ENCODE measurements around the gene NDUFV3. TPM values are rescaled to one million over a fixed set of nuclear protein-coding genes. Genes with fewer than 3 reads are reported as not detected.
"Not testable (repeated sequence)": the region's sequence is repeated elsewhere in the genome, so short reads cannot be mapped to it uniquely, and the experiment has no call there.

The NDUFV3 gene
- total RNA-seq, 1 donor from 2014 or later: 25.3 TPM

GRCh38 chr21:42931560-42932235 lies 38.6 kb downstream of the NDUFV3 start:
- no peak for DNase-seq (ENCODE audit: low spot score in 2 of 2)
- FAIRE-seq: no peak

- DNase-seq (ENCODE audit: low spot score in 2 of 2); FAIRE-seq: not testable (repeated sequence)
These were observed 39.4 kb downstream of the NDUFV3 start for GRCh38 chr21:42932378-42933136.

DNA sequence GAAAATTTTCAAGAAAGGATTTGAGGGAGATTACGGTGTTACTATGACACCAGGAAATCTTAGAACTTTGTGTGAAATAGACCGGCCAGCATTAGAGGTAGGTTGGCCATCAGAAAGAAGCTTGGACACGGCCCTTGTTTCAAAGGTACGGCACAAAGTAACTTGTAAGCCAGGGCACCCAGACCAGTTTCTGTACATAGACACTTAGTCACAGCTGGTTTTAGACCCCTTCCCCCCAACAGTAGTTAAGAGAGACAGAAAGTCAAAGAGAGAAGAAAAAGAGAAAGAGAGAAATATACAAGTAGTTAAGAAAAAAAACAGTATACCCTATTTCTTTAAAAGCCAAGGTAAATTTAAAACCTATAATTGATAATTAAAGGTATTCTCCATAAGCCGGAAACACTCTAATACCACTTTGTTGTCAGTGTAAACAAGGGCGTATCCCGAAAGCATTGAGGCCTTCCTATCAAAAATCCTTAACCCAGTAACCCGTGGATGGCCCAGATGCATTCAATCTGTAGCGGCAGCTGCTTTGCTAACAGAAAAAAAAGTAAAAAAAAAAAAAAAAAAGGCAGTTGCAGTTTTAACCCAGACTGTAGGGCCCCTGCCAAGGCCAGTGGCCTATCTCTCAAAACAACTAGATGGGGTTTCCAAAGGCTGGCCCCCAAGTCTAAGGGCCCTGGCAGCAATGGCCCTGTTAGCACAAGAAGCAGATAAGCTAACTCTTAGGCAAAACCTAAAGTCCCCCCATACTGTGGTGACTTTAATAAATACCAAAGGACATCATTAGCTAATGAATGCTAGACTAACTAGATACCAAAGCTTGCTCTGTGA lies 40.2 kb downstream of the NDUFV3 start:
- FAIRE-seq; DNase-seq (ENCODE audit: low spot score in 2 of 2): not testable (repeated sequence)

DNA sequence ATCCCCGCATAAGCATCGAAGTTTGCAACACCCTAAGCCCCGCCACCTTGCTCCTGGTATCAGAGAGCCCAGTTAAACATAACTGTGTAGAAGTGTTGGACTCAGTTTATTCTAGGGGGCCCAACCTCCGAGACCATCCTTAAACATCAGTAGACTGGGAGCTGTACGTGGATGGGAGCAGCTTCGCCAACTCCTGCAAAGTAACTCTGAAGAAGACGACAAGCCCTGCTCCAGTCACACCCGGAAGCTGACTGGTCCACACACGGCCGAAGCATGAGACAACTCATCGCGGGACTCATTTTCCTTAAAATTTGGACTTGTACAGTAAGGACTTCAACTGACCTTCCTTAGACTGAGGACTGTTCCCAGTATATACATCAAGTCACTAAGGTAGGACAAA lies 40.9 kb downstream of the NDUFV3 start:
- FAIRE-seq: not testable (repeated sequence)

DNA sequence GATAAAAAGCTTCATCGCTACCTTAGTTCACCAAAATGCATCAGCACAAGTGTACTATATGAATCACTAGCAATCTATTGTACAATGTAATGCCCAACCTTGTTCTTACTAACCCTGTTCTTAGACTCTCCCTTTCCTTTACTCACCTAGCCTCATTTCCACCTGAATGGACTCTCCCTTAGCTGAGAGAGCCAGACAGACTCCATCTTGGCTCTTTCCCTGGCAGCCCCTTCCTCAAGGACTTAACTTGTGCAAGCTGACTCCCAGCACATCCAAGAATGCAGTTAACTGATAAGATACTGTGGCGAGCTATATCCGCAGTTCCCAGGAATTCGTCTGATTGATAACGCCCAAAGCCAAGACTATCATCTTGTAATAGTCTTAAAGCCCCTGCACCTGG lies 43.3 kb downstream of the NDUFV3 start:
- DNase-seq (ENCODE audit: low spot score in 2 of 2); FAIRE-seq: not testable (repeated sequence)

More for the DNA sequence above, 40.9 kb downstream of the NDUFV3 start:
- DNase-seq (ENCODE audit: low spot score in 2 of 2): not testable (repeated sequence)

- FAIRE-seq; DNase-seq (ENCODE audit: low spot score in 2 of 2): not testable (repeated sequence)
These were observed 44.2 kb downstream of the NDUFV3 start for GRCh38 chr21:42937034-42937940.

GRCh38 chr21:42937960-42938605 lies 45.0 kb downstream of the NDUFV3 start:
- DNase-seq (ENCODE audit: low spot score in 2 of 2) (no peak), FAIRE-seq (no peak)

- not testable (repeated sequence) for FAIRE-seq; DNase-seq (ENCODE audit: low spot score in 2 of 2)
These were observed 45.5 kb downstream of the NDUFV3 start for GRCh38 chr21:42938606-42938995.

DNA sequence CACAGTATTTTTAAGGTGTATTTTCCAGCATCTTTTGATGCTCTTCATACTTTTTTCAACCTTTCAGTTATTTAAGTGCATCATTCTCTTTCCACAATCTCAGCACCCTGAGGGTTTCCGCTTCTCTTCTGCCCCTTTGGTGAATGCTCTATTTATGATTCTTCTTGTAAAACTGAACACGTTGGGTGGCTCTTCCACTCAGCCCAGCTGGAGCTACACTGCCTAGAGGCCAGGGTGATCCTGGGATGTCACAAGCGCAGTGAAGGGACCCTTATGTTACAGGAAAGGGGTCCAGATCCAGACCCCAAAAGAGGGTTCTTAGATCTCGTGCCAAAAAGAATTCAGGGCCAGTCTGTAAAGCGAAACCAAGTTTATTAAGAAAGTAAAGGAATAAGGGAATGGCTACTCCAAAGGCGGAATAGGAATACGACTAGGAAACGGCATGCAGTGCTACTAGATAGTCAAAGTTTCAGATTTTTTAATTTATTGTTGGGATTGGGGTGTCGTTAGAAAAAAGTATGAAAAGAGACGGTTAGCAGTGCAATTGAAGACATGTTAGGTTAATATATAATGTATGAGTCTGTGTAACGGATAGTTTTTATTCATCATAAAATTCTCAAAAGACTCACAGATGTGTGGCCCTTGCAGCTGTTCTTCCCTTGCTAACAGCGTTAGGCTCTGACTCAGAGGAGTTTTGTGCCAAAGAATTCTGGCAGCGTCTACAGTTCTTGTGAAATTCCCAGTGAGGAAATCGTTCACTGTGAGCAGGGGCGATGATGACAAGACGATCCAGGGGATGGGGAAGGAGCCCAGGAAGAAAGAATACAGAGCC lies 46.7 kb downstream of the NDUFV3 start:
- DNase-seq (ENCODE audit: low spot score in 2 of 2): peak; percentile 40 to 69
- FAIRE-seq: no peak

DNA sequence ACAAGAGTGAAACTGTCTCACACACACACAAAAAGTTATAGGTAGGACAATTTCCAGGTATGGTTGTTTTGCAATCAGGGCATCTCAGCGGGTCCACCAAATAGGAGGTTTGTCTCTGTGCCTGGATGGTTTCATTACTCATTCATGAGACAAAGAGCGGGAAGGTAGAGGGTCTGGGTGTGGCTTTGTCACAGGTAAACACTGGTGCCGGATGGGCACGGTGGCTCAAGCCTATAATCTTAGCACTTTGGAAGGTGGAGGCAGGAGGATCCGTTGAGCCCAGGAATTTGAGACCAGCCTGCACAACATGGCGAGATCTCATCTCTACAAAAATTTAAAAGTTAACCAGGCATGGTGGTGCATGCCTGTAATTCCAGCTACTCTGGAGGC lies 48.6 kb downstream of the NDUFV3 start:
- no peak for FAIRE-seq
- DNase-seq (ENCODE audit: low spot score in 2 of 2): no peak

DNA sequence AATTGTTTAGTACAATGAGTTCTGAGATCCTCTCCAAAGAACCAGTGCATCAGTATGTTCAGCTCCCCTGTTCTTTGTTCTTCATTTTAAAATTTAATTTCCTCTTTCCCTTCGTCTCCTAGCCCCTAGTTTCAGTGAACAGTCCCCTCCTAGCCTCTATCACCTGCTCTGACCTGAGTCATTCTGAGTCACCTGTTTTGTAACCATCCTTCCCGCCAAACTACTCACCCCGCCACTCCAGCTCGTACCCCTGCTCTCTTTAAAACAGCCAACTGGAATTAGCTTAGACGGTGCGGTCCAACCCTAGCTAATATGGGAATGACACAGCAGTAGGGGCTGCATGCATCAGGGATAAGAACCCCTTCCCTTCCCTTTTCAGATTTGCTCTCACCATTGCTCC lies 49.1 kb downstream of the NDUFV3 start:
- DNase-seq (ENCODE audit: low spot score in 2 of 2): no peak
- FAIRE-seq: no peak

DNA sequence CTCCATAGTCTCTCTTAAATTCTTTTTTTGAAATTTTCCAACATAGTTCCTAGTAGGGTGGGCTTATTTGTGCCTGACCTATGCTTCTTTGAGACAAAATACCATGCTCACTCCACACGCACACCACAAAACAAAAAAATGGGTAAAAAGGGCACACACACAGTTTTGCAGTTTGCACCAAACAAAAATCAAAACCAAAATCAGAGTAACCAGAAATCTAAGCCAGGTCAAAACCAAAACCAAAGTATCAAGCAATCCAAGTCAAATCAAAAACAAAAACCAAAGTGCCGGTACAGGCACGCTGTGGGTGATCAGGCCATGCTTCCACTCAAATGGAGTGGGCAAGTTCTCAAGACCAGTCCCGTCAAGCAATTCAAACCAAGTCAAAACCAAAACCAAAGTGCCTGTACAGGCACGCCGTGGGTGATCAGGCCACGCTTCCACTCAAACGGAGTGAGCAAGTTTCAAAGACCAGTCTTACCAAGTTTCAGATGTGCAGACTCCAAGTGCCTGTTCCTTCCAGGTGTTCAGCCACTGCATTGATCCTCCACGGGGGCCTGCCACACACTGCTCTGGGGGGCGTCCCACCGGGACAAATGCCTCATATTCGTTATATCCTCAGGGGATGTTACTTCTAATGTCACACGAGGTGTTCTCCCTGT lies 56.1 kb downstream of the NDUFV3 start:
- FAIRE-seq; DNase-seq (ENCODE audit: low spot score in 2 of 2): not testable (repeated sequence)

- not testable (repeated sequence) for DNase-seq (ENCODE audit: low spot score in 2 of 2); FAIRE-seq
These were observed 58.1 kb downstream of the NDUFV3 start for GRCh38 chr21:42951193-42951592.

DNA sequence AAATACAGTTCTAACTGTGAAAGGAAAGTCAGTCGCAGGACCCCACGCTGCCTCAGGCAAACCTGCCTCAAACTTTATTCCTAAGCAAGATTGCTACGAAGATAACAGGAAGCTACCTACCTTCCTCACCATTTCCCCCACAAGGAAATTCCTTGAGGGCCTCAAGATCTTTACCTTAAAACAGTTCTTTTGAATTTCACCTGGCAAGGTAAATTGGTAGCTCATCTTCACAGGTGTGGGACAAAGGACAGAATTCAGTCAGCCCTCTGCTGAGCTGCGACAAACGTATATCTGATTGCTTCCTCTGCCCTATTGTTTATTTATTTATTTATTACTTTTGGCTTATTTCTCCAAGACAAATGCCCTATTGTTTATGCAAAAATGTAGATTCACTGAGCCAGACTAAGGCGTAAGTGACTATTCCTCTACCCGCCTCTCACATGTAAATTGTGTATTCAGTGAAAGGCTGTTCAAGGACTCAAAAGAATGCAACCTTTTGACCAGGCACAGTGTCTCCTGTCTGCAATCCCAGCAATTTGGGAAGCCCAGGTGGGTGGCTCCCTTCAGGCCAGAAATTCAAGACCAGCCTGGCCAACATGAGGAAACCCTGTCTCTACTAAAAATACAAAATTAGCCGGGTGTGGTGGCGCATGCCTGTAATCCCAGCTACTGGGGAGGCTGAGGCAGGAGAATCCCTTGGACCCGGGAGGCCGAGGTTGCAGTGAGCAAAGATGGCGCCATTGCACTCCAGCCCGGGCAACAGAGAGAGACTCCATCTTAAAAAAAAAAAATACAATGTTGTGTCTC lies 63.9 kb downstream of the NDUFV3 start:
- no peak for DNase-seq (ENCODE audit: low spot score in 2 of 2)
- FAIRE-seq: no peak

DNA sequence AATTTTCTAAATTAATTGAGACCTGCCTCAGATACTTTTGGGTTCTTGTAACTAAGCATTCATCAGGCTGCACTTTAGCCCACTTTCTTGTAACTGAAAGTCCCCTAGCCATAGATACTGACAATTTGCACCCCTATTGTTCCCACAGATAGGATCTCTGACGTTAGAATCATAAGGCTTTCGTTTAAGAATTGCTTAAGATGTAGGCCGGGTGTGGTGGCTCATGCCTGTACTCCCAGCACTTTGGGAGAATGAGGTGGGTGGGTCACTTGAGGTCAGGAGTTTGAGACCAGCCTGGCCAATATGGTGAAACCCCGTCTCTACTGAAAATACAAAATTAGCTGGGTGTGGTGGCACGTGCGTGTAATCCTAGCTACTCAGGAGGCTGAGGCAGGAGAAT lies 65.0 kb downstream of the NDUFV3 start:
- FAIRE-seq; DNase-seq (ENCODE audit: low spot score in 2 of 2): not testable (repeated sequence)

DNA sequence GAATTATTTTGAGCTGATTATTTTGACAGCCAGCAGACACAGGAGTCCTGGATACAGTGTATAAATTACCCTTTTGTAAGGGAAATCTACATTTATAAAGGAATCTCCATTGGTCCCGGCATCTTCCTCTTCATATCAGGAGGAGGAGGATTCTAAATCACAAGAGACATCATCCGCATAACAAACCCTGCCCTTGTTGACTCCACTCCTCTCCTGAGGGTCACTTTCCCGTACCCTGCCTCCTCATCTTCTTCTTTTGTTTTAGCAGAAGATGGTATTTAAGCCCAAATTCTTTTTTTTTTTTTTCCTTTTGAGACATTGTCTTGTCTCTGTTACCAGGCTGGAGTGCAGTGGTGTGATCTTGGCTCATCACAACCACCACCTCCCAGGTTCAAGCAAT lies 66.6 kb downstream of the NDUFV3 start:
- FAIRE-seq (no peak), DNase-seq (ENCODE audit: low spot score in 2 of 2) (no peak)

- DNase-seq (ENCODE audit: low spot score in 2 of 2) (no peak), FAIRE-seq (no peak)
These were observed 69.4 kb downstream of the NDUFV3 start for GRCh38 chr21:42962380-42963007.
